ENCODE data around the gene MYO1D. TPM values are rescaled to one million over a fixed set of nuclear protein-coding genes. Genes with fewer than 3 reads are reported as not detected.

MYO1D gene
- total and polyA plus RNA-seq, 2 of the 13 experiments (the other 11 are each of a cell fraction or from before 2014, with no cell fraction given): 13.2 to 17.3 TPM

- CTCF ChIA-PET (ENCODE audit: low intra/inter-chr PET ratio, low total read pairs): no interaction called here
- intact Hi-C loops (cut with micrococcal nuclease; ENCODE audit: unreplicated experiment): no loop called here
- no peak overlapping the region for H3K9ac ChIP-seq (ENCODE audit: insufficient read depth, low read depth, low read length)
- no peak for FAIRE-seq
- in situ Hi-C loops (cut with HindIII; ENCODE audit: extremely low pct_ligation_motif_present, low pct_unique_long_range_greater_than_20kb): no loop called here
- no TSS peak for BruUV-seq (replicated peaks)
- POLR2A ChIA-PET: no interaction called here
- H3K4me1 ChIP-seq (ENCODE audit: insufficient read depth, low read length): no peaks in the 10 kb centered on the region
- WGBS (ENCODE audit: low lambda C conversion rate): 90% methylated on average over 7 of the region's 7 CpGs
- H3K27ac ChIP-seq (ENCODE audit: extremely low read length, insufficient read depth, low read length): no peak overlapping the region
- no peak for DNase-seq (ENCODE audit: low spot score)
- H4K20me1 ChIP-seq (ENCODE audit: insufficient read depth, low read length): no peaks in the 10 kb centered on the region
- no peaks in the 10 kb centered on the region for H3K27me3 ChIP-seq (ENCODE audit: control insufficient read depth in 1 of 2, insufficient read depth in 2 of 2, low read length in 2 of 2)
- ATAC-seq: no peak
- no peak overlapping the region for H3K4me3 ChIP-seq (replicated peaks in 1 of 3; ENCODE audit: insufficient read depth in 1 of 3, low read depth in 2 of 3, low read length in 3 of 3)
- TF ChIP-seq SP5 (CRISPR knock-in tag; IDR thresholded peaks at IDR 0.05; ENCODE audit: borderline replicate concordance, low read depth) (no peak), ZNF547 (CRISPR knock-in tag; IDR thresholded peaks at IDR 0.05) (no peak), SETDB1 (CRISPR knock-in tag; IDR thresholded peaks at IDR 0.05; ENCODE audit: borderline replicate concordance) (no peak), BRF2 (CRISPR knock-in tag; IDR thresholded peaks at IDR 0.05) (no peak), ZMYM4 (CRISPR knock-in tag; IDR thresholded peaks at IDR 0.05) (no peak), POGZ (CRISPR knock-in tag; IDR thresholded peaks at IDR 0.05) (no peak), ZNF546 (CRISPR knock-in tag; conservative IDR thresholded peaks at IDR 0.05) (no peak), ZNF343 (CRISPR knock-in tag; IDR thresholded peaks at IDR 0.05) (no peak), ZBTB43 (CRISPR knock-in tag; conservative IDR thresholded peaks at IDR 0.05) (no peak), MAFG (CRISPR knock-in tag; IDR thresholded peaks at IDR 0.05) (no peak), HOMEZ (CRISPR knock-in tag; IDR thresholded peaks at IDR 0.05; ENCODE audit: low read depth) (no peak), HOXA9 (CRISPR knock-in tag; IDR thresholded peaks at IDR 0.05; ENCODE audit: borderline replicate concordance) (no peak), ZNF614 (CRISPR knock-in tag; IDR thresholded peaks at IDR 0.05; ENCODE audit: borderline replicate concordance) (no peak), ZNF121 (CRISPR knock-in tag; IDR thresholded peaks at IDR 0.05) (no peak), HDAC2 (CRISPR knock-in tag; IDR thresholded peaks at IDR 0.05) (no peak), KAT7 (CRISPR knock-in tag; IDR thresholded peaks at IDR 0.05; ENCODE audit: borderline replicate concordance) (no peak), ZNF558 (CRISPR knock-in tag; IDR thresholded peaks at IDR 0.05; ENCODE audit: borderline replicate concordance) (no peak)
- H2AFZ ChIP-seq (ENCODE audit: low read length): no peak overlapping the region
- H3K4me2 ChIP-seq (ENCODE audit: low read depth, low read length): no peak overlapping the region
- no peaks in the 10 kb centered on the region for H3K79me2 ChIP-seq (ENCODE audit: insufficient read depth, low read length)
- no peaks in the 10 kb centered on the region for H3K9me3 ChIP-seq (ENCODE audit: low read length)
- H3K36me3 ChIP-seq (replicated peaks in 1 of 2; ENCODE audit: control insufficient read depth in 1 of 2, insufficient read depth in 2 of 2, low read length in 2 of 2): no peaks in the 10 kb centered on the region
Observed at GRCh38 chr17:32528825-32529224, 348.1 kb downstream of the MYO1D start.

Measured in HepG2 (cell line).